Right lobe of liver (tissue), 4 donors: ENCODE results near the gene ENKD1.

Experiments used
- CTCF ChIP-seq, 4 donors: fragments of 200-600 bp in 3 of 4; fragments of 450-650 bp in 1 of 4; IDR thresholded peaks; one replicate each; pipeline versions ENCODE4 v1.5.1 to v1.8.0; 2016 to 2022; ENCODE audit warnings: antibody characterized with exemption in 4 of 4, mild to moderate bottlenecking in 2 of 4
- POLR2A ChIP-seq: fragments of 450-650 bp; IDR thresholded peaks from one replicate; pipeline ENCODE4 v1.6.1; 2017; ENCODE audit warnings: antibody characterized with exemption, mild to moderate bottlenecking
- donor health status: DM: no; HTN: no; CAD: no.
- donor health status: DM: no; HTN: no; CAD: no.
- donor health status: DM: no; HTN: yes; CAD: no.

GRCh38 chr16:67657017-67657608 lies 9.4 kb downstream of the ENKD1 start:
- TF ChIP-seq CTCF (IDR thresholded peaks at IDR 0.05) (no peak), POLR2A (no peak)
